ENCODE results near the gene SLC12A3. TPM values are rescaled to one million over a fixed set of nuclear protein-coding genes. Genes with fewer than 3 reads are reported as not detected.

The SLC12A3 gene
- total and polyA plus RNA-seq, 2 experiments from 2014 or later: not detected

DNA sequence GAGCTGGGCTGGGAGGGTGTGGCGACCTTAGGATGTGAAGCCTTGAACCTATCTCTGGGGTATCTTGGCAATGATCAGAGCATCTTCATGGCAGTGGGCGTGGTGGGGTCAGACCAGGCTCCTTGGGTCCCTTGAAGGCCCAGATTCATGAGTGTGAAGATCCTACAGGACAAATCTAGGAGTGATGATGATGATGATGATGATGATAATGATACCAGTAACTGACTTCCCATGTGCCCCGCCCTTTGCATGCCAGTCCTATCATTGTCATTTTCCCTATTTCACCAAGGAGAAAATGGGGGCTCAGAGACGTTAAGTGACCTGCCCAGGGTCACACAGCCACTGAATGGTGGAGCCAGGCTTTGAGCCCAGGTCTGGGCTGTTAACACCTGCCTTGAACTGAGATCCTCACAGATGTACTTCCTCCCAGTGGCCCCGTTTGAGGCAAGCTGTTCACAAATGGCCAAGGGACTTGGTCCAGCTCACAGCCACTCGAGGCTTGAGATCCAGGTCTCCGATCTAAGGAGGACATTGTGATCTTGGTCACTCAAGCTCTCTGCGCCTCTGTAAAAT is 13.4 kb downstream of the SLC12A3 start:
- no peak overlapping the region for H3K4me3 ChIP-seq
- DNase-seq (ENCODE audit: low read depth in 1 of 2, low spot score in 1 of 2): no peak

DNA sequence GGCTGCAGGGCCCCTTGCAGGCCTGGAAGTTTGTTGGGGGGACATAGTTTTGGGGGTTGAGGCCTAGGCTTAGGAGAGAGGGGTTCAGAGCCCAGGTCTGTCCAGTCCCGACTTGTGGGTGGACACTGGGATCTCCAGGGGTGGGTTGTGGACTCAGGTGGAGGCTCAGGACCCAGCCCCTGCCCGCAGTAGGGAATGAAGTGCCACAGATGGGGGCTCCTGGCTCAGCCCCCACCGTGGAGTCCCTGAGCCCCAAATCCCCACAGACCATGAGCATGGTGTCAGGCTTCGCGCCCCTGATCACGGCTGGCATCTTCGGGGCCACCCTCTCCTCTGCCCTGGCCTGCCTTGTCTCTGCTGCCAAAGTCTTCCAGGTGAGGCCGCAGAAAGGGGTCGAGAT is 14.3 kb downstream of the SLC12A3 start:
- Histone ChIP-seq H3K9me3 (ENCODE audit: low read depth) (no peaks in the 10 kb centered on the region), H3K36me3 (no peaks in the 10 kb centered on the region)
- DNase-seq (ENCODE audit: low read depth in 1 of 2, low spot score in 1 of 2): no peak

More for the DNA sequence above, 13.4 kb downstream of the SLC12A3 start:
- Histone ChIP-seq H3K27me3 (no peaks in the 10 kb centered on the region), H3K27ac (no peak overlapping the region), H3K9me3 (ENCODE audit: low read depth) (no peaks in the 10 kb centered on the region), H3K4me1 (ENCODE audit: low read depth) (peaks cover 5% of the 10 kb centered on the region), H3K36me3 (no peaks in the 10 kb centered on the region)
- TF ChIP-seq, protein P1, sequence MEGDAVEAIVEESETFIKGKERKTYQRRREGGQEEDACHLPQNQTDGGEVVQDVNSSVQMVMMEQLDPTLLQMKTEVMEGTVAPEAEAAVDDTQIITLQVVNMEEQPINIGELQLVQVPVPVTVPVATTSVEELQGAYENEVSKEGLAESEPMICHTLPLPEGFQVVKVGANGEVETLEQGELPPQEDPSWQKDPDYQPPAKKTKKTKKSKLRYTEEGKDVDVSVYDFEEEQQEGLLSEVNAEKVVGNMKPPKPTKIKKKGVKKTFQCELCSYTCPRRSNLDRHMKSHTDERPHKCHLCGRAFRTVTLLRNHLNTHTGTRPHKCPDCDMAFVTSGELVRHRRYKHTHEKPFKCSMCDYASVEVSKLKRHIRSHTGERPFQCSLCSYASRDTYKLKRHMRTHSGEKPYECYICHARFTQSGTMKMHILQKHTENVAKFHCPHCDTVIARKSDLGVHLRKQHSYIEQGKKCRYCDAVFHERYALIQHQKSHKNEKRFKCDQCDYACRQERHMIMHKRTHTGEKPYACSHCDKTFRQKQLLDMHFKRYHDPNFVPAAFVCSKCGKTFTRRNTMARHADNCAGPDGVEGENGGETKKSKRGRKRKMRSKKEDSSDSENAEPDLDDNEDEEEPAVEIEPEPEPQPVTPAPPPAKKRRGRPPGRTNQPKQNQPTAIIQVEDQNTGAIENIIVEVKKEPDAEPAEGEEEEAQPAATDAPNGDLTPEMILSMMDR (IDR thresholded peaks at IDR 0.05; ENCODE audit: low read depth, low read length): no peak

DNA sequence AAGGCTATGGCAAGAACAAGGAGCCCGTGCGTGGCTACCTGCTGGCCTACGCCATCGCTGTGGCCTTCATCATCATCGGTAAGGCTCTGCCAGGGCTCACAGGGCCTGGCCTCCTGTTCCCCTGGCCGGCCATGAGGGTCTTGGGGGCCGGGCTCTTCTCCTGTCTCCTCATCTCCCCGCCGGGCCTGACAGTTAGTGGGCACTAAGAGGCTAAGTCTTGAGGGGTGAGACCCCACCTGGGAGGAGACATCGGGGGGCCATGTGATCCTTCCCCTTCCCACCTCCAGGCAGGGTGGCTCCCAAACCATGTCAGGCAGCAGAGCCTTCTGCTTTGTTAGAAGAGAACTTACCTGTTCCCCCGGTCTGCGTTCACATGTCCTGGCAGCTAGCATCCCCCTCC is 15.2 kb downstream of the SLC12A3 start:
- Histone ChIP-seq H3K27me3 (no peaks in the 10 kb centered on the region), H3K4me1 (ENCODE audit: low read depth) (peaks cover 2% of the 10 kb centered on the region), H3K27ac (no peak overlapping the region), H3K4me3 (no peak overlapping the region), H3K36me3 (no peaks in the 10 kb centered on the region), H3K9me3 (ENCODE audit: low read depth) (no peaks in the 10 kb centered on the region)
- no peak for DNase-seq (ENCODE audit: low read depth in 1 of 2, low spot score in 1 of 2)
- TF ChIP-seq, protein P1 (IDR thresholded peaks at IDR 0.05; ENCODE audit: low read depth, low read length): no peak

More for the DNA sequence above, 14.3 kb downstream of the SLC12A3 start:
- TF ChIP-seq, protein P1 (IDR thresholded peaks at IDR 0.05; ENCODE audit: low read depth, low read length): no peak
- Histone ChIP-seq H3K4me1 (ENCODE audit: low read depth) (peaks cover 5% of the 10 kb centered on the region), H3K27me3 (no peaks in the 10 kb centered on the region), H3K27ac (no peak overlapping the region), H3K4me3 (no peak overlapping the region)

DNA sequence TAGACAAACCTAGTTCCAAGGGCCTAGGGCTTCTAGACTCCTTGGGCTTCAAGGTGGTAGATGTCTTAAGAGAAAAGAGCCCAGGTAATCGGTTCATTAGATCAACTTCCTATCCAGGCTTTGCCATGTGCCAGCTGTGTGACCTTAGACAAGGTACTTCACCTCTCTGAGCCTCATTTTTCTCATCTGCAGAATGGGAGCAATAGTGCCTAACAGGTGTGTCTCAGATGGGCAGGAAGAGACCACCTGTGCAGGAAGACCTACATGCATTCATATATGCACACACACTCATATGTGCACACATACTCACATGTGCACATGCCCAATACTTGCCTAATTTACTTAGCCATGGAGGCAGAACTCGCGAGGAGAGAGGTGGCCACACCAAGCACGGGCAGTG is 15.7 kb downstream of the SLC12A3 start:
- no peaks in the 10 kb centered on the region for H3K4me1 ChIP-seq (ENCODE audit: low read depth)
- no peaks in the 10 kb centered on the region for H3K36me3 ChIP-seq
- no peaks in the 10 kb centered on the region for H3K9me3 ChIP-seq (ENCODE audit: low read depth)
- no peak for DNase-seq (ENCODE audit: low read depth in 1 of 2, low spot score in 1 of 2)
- no peaks in the 10 kb centered on the region for H3K27me3 ChIP-seq
- H3K4me3 ChIP-seq: no peak overlapping the region
- TF ChIP-seq, protein P1 (IDR thresholded peaks at IDR 0.05; ENCODE audit: low read depth, low read length): no peak
- H3K27ac ChIP-seq: no peak overlapping the region

DNA sequence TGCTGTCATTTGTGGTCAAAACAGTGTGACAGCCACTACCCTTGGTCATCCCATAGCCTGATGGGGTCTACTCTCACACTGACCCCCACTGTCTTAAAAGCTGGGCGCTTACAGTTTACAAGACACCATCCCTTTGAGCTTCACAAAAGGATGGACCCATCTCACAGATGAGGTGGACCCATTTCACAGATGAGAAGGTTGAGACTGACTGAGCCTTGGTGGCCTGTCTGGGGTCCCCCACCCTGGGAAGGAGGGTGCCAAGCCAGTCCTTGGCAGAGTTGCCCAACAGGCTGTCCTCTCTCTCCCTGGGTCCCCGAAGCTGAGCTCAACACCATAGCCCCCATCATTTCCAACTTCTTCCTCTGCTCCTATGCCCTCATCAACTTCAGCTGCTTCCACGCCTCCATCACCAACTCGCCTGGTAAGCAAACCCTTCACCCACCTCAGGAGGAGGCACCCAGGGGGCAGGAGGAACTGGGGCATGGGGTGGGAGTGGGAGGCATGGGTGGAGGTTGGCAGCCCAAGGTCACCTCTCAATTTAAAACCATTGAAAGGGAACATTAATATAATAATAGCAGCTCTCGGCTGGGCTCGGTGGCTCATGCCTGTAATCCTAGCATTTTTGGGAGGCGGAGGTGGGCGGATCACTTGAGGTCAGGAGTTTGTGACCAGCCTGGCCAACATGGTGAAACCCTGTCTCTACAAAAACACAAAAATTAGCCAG is 17.2 kb downstream of the SLC12A3 start:
- H3K27me3 ChIP-seq: no peaks in the 10 kb centered on the region
- no peaks in the 10 kb centered on the region for H3K36me3 ChIP-seq
- DNase-seq (ENCODE audit: low read depth in 1 of 2, low spot score in 1 of 2): no peak
- H3K4me3 ChIP-seq: no peak overlapping the region
- no peaks in the 10 kb centered on the region for H3K9me3 ChIP-seq (ENCODE audit: low read depth)
- no peaks in the 10 kb centered on the region for H3K4me1 ChIP-seq (ENCODE audit: low read depth)
- TF ChIP-seq, protein P1 (IDR thresholded peaks at IDR 0.05; ENCODE audit: low read depth, low read length): no peak
- H3K27ac ChIP-seq: no peak overlapping the region
